K562 (cell line): ENCODE measurements around the gene NPIPB9. TPM values are rescaled to one million over a fixed set of nuclear protein-coding genes. Genes with fewer than 3 reads are reported as not detected.

Source experiments
- FOXJ2 ChIP-seq: fragments of 200-800 bp; sonication (Bioruptor generic); IDR thresholded peaks from 2 replicates; pipeline ENCODE4 v1.6.1; 2016; ENCODE audit warnings: missing genetic modification characterization, missing compliant biosample characterization
- MAFK ChIP-seq: IDR thresholded peaks from 2 replicates; pipeline ENCODE4 v1.6.1; 2011; ENCODE audit warnings: low read length, improper control_type of control experiment
- XRCC3 ChIP-seq: fragments of 450-650 bp; IDR thresholded peaks from 2 replicates; pipeline ENCODE4 v1.6.1; 2017; ENCODE audit warnings: mild to moderate bottlenecking, moderate library complexity
- ZKSCAN8 ChIP-seq: fragments of 200-800 bp; sonication (Bioruptor generic); IDR thresholded peaks from 2 replicates; pipeline ENCODE4 v1.6.1; 2016; ENCODE audit warnings: missing genetic modification characterization, missing compliant biosample characterization
- microRNA-seq: library from miRNA; unstranded; fragments of <30 nt; microRNA quantifications from one replicate; pipeline ENCODE4, GENCODE V29; 2018; ENCODE audit warnings: borderline microRNAs expressed
- polyA plus RNA-seq, 8 experiments: library from polyadenylated mRNA; depleted of rRNA in 4 of 8; stranded (reverse) in 5 of 8; unstranded in 3 of 8; fragments of >200 nt; fragmentation: Nextera tagmentation in 2 of 8; fragmentation: Illumina TruSeq in 1 of 8; extraction: Ambion mirVana in 2 of 8; extraction: Trizol in 1 of 8; gene quantifications; 2 replicates each; pipeline versions ENCODE4 v1.2.1 to v1.2.3, GENCODE V29; 2011 to 2014; ENCODE audit warnings: inconsistent platforms in 1 of 8, missing spikeins in 1 of 8
- small RNA-seq: library from RNA; depleted of rRNA; stranded (forward); fragments of <200 nt; gene quantifications from one replicate; pipeline ENCODE3, GENCODE V24; 2014
- total RNA-seq, 7 experiments: library from RNA; depleted of rRNA in 6 of 7; stranded (reverse); fragments of >200 nt in 6 of 7; fragmentation: Illumina TruSeq in 2 of 7; extraction: Trizol in 2 of 7; gene quantifications; 2 replicates each; pipeline versions ENCODE4 v1.2.1 to v1.2.3, GENCODE V29; 2011 to 2021; ENCODE audit warnings: low replicate concordance in 1 of 7

Gene NPIPB9
- total and polyA plus RNA-seq, 9 of the 15 experiments (the other 6 are each of a cell fraction or from before 2014, with no cell fraction given), result 0.10 to 2.4 (median 0.94) TPM

- no peak for TF ChIP-seq MAFK
- TF ChIP-seq ZKSCAN8 (CRISPR knock-in tag), result no peak
- peak; percentile 64; the same call in 1 of the 2 replicates for TF ChIP-seq FOXJ2
- no peak for TF ChIP-seq XRCC3
Observed at GRCh38 chr16:28821874-28822519, 70.4 kb downstream of the NPIPB9 start (continued).

Small RNA genes within 50 kb of the gene (microRNA-seq; reads per million reads assigned to microRNA genes)
- gene MIR6862-2, result not detected

Small RNA genes within 50 kb of the gene (small RNA-seq; reads per million reads assigned to genes)
- gene MIR6862-2, result not detected

Other genes starting within 250 kb of the NPIPB9 start
Only the 7 nearest of the 16 such genes appear.
- 21.2 and 30.2 TPM in 2 replicates for gene SULT1A1, start 141.7 kb upstream of the NPIPB9 start, total RNA-seq (2014; rRNA removed)
- gene SULT1A1, start 141.7 kb upstream of the NPIPB9 start, total RNA-seq (2014; rRNA removed; fragmentation: Illumina TruSeq; extraction: Trizol), result 9.6 and 11.6 TPM in 2 replicates
- gene SULT1A1, start 141.7 kb upstream of the NPIPB9 start, total RNA-seq (2015; rRNA removed; fragmentation: Illumina TruSeq; extraction: Trizol), result 21.3 and 22.4 TPM in 2 replicates
- 15.3 and 15.6 TPM in 2 replicates for gene SULT1A1, start 141.7 kb upstream of the NPIPB9 start, total RNA-seq (2021)
- 2.9 and 3.4 TPM in 2 replicates for gene SULT1A1, start 141.7 kb upstream of the NPIPB9 start, polyA plus RNA-seq (2011; rRNA removed)
- 30.1 and 33.7 TPM in 2 replicates for gene SULT1A1, start 141.7 kb upstream of the NPIPB9 start, polyA plus RNA-seq (2014; fragmentation: Illumina TruSeq; extraction: Trizol)
- gene SULT1A1, start 141.7 kb upstream of the NPIPB9 start, polyA plus RNA-seq (2014; fragmentation: Nextera tagmentation; extraction: Ambion mirVana), result 10 to 100 TPM; 16.6 to 22.9 TPM
- gene SULT1A1, start 141.7 kb upstream of the NPIPB9 start, polyA plus RNA-seq (2014; rRNA removed), result 15.6 and 15.8 TPM in 2 replicates
- gene NPIPB8, start 113.7 kb upstream of the NPIPB9 start, total RNA-seq (2014; rRNA removed), result not detected in 2 replicates
- not detected in 2 replicates for gene NPIPB8, start 113.7 kb upstream of the NPIPB9 start, total RNA-seq (2014; rRNA removed; fragmentation: Illumina TruSeq; extraction: Trizol)
- not detected in 2 replicates for gene NPIPB8, start 113.7 kb upstream of the NPIPB9 start, total RNA-seq (2015; rRNA removed; fragmentation: Illumina TruSeq; extraction: Trizol)
- not detected in 2 replicates for gene NPIPB8, start 113.7 kb upstream of the NPIPB9 start, total RNA-seq (2021)
- gene NPIPB8, start 113.7 kb upstream of the NPIPB9 start, polyA plus RNA-seq (2011; rRNA removed), result 0.54 TPM in 1 of 2 replicates, not detected in the other
- gene NPIPB8, start 113.7 kb upstream of the NPIPB9 start, polyA plus RNA-seq (2014; fragmentation: Illumina TruSeq; extraction: Trizol), result not detected in 2 replicates
- not detected for gene NPIPB8, start 113.7 kb upstream of the NPIPB9 start, polyA plus RNA-seq (2014; fragmentation: Nextera tagmentation; extraction: Ambion mirVana)
- 0.16 TPM in 1 of 2 replicates, not detected in the other for gene NPIPB8, start 113.7 kb upstream of the NPIPB9 start, polyA plus RNA-seq (2014; rRNA removed)
- 611 and 748 TPM in 2 replicates for gene EIF3C, start 40.3 kb upstream of the NPIPB9 start, total RNA-seq (2014; rRNA removed)
- 226 and 295 TPM in 2 replicates for gene EIF3C, start 40.3 kb upstream of the NPIPB9 start, total RNA-seq (2014; rRNA removed; fragmentation: Illumina TruSeq; extraction: Trizol)
- gene EIF3C, start 40.3 kb upstream of the NPIPB9 start, total RNA-seq (2015; rRNA removed; fragmentation: Illumina TruSeq; extraction: Trizol), result 297 and 300 TPM in 2 replicates
- gene EIF3C, start 40.3 kb upstream of the NPIPB9 start, total RNA-seq (2021), result 816 and 865 TPM in 2 replicates
- 221 and 411 TPM in 2 replicates for gene EIF3C, start 40.3 kb upstream of the NPIPB9 start, polyA plus RNA-seq (2011; rRNA removed)
- gene EIF3C, start 40.3 kb upstream of the NPIPB9 start, polyA plus RNA-seq (2014; fragmentation: Illumina TruSeq; extraction: Trizol), result 464 and 523 TPM in 2 replicates
- 100 to 1,000 TPM; 131 to 169 TPM for gene EIF3C, start 40.3 kb upstream of the NPIPB9 start, polyA plus RNA-seq (2014; fragmentation: Nextera tagmentation; extraction: Ambion mirVana)
- 598 and 639 TPM in 2 replicates for gene EIF3C, start 40.3 kb upstream of the NPIPB9 start, polyA plus RNA-seq (2014; rRNA removed)
- gene ATXN2L, start 71.2 kb downstream of the NPIPB9 start, total RNA-seq (2014; rRNA removed), result 62.2 and 78.2 TPM in 2 replicates
- 37.2 and 38.7 TPM in 2 replicates for gene ATXN2L, start 71.2 kb downstream of the NPIPB9 start, total RNA-seq (2014; rRNA removed; fragmentation: Illumina TruSeq; extraction: Trizol)
- 35.7 and 36.4 TPM in 2 replicates for gene ATXN2L, start 71.2 kb downstream of the NPIPB9 start, total RNA-seq (2015; rRNA removed; fragmentation: Illumina TruSeq; extraction: Trizol)
- gene ATXN2L, start 71.2 kb downstream of the NPIPB9 start, total RNA-seq (2021), result 233 and 280 TPM in 2 replicates
- gene ATXN2L, start 71.2 kb downstream of the NPIPB9 start, polyA plus RNA-seq (2011; rRNA removed), result 25.1 and 43.6 TPM in 2 replicates
- 130 and 193 TPM in 2 replicates for gene ATXN2L, start 71.2 kb downstream of the NPIPB9 start, polyA plus RNA-seq (2014; fragmentation: Illumina TruSeq; extraction: Trizol)
- gene ATXN2L, start 71.2 kb downstream of the NPIPB9 start, polyA plus RNA-seq (2014; fragmentation: Nextera tagmentation; extraction: Ambion mirVana), result 1 to 10 TPM; 3.8 to 6.5 TPM
- gene ATXN2L, start 71.2 kb downstream of the NPIPB9 start, polyA plus RNA-seq (2014; rRNA removed), result 115 and 145 TPM in 2 replicates
- gene TUFM, start 94.6 kb downstream of the NPIPB9 start, total RNA-seq (2014; rRNA removed), result 366 and 468 TPM in 2 replicates
- gene TUFM, start 94.6 kb downstream of the NPIPB9 start, total RNA-seq (2014; rRNA removed; fragmentation: Illumina TruSeq; extraction: Trizol), result 202 and 249 TPM in 2 replicates
- 255 and 256 TPM in 2 replicates for gene TUFM, start 94.6 kb downstream of the NPIPB9 start, total RNA-seq (2015; rRNA removed; fragmentation: Illumina TruSeq; extraction: Trizol)
- 410 and 434 TPM in 2 replicates for gene TUFM, start 94.6 kb downstream of the NPIPB9 start, total RNA-seq (2021)
- gene TUFM, start 94.6 kb downstream of the NPIPB9 start, polyA plus RNA-seq (2011; rRNA removed), result 174 and 217 TPM in 2 replicates
- gene TUFM, start 94.6 kb downstream of the NPIPB9 start, polyA plus RNA-seq (2014; fragmentation: Illumina TruSeq; extraction: Trizol), result 354 and 374 TPM in 2 replicates
- 10 to 100 TPM; 34.1 to 71.2 TPM for gene TUFM, start 94.6 kb downstream of the NPIPB9 start, polyA plus RNA-seq (2014; fragmentation: Nextera tagmentation; extraction: Ambion mirVana)
- 275 and 298 TPM in 2 replicates for gene TUFM, start 94.6 kb downstream of the NPIPB9 start, polyA plus RNA-seq (2014; rRNA removed)
- gene SH2B1, start 112.1 kb downstream of the NPIPB9 start, total RNA-seq (2014; rRNA removed), result 24.7 and 25.9 TPM in 2 replicates
- 4.2 and 9.5 TPM in 2 replicates for gene SH2B1, start 112.1 kb downstream of the NPIPB9 start, total RNA-seq (2014; rRNA removed; fragmentation: Illumina TruSeq; extraction: Trizol)
- gene SH2B1, start 112.1 kb downstream of the NPIPB9 start, total RNA-seq (2015; rRNA removed; fragmentation: Illumina TruSeq; extraction: Trizol), result 15.3 and 16.8 TPM in 2 replicates
- 52.5 and 58.2 TPM in 2 replicates for gene SH2B1, start 112.1 kb downstream of the NPIPB9 start, total RNA-seq (2021)
- 12.3 and 23.7 TPM in 2 replicates for gene SH2B1, start 112.1 kb downstream of the NPIPB9 start, polyA plus RNA-seq (2011; rRNA removed)
- gene SH2B1, start 112.1 kb downstream of the NPIPB9 start, polyA plus RNA-seq (2014; fragmentation: Illumina TruSeq; extraction: Trizol), result 39.4 and 43.6 TPM in 2 replicates
- under 1 TPM; 0.18 to 0.53 TPM for gene SH2B1, start 112.1 kb downstream of the NPIPB9 start, polyA plus RNA-seq (2014; fragmentation: Nextera tagmentation; extraction: Ambion mirVana)
- gene SH2B1, start 112.1 kb downstream of the NPIPB9 start, polyA plus RNA-seq (2014; rRNA removed), result 41.7 and 42.5 TPM in 2 replicates
- gene ATP2A1, start 126.7 kb downstream of the NPIPB9 start, total RNA-seq (2014; rRNA removed), result 0.41 and 0.65 TPM in 2 replicates
- gene ATP2A1, start 126.7 kb downstream of the NPIPB9 start, total RNA-seq (2014; rRNA removed; fragmentation: Illumina TruSeq; extraction: Trizol), result 0.64 and 0.65 TPM in 2 replicates
- 0.65 and 1.9 TPM in 2 replicates for gene ATP2A1, start 126.7 kb downstream of the NPIPB9 start, total RNA-seq (2015; rRNA removed; fragmentation: Illumina TruSeq; extraction: Trizol)
- gene ATP2A1, start 126.7 kb downstream of the NPIPB9 start, total RNA-seq (2021), result 2.3 and 2.6 TPM in 2 replicates
- gene ATP2A1, start 126.7 kb downstream of the NPIPB9 start, polyA plus RNA-seq (2011; rRNA removed), result 1.2 and 3.1 TPM in 2 replicates
- gene ATP2A1, start 126.7 kb downstream of the NPIPB9 start, polyA plus RNA-seq (2014; fragmentation: Illumina TruSeq; extraction: Trizol), result 1.8 TPM in 2 replicates
- gene ATP2A1, start 126.7 kb downstream of the NPIPB9 start, polyA plus RNA-seq (2014; fragmentation: Nextera tagmentation; extraction: Ambion mirVana), result under 1 TPM; 0.25 to 0.58 TPM
- 1.4 and 1.8 TPM in 2 replicates for gene ATP2A1, start 126.7 kb downstream of the NPIPB9 start, polyA plus RNA-seq (2014; rRNA removed)